KOPT-K1 (cell line): Measurements from ENCODE around the gene AHR.
"Not testable (repeated sequence)": the region's sequence is repeated elsewhere in the genome, so short reads cannot be mapped to it uniquely, and the experiment has no call there.

Experiments used
- H3K27ac ChIP-seq: fragments of 200-600 bp; sonication (generic); 2 replicates; pipeline ENCODE4 v1.5.1; 2016; ENCODE audit warnings: antibody characterized with exemption, mild to moderate bottlenecking, low read depth, low read length; ENCODE audit not compliant: poor library complexity, severe bottlenecking
- H3K36me3 ChIP-seq: fragments of 200-600 bp; sonication (generic); 2 replicates; pipeline ENCODE4 v1.5.1; 2017; ENCODE audit warnings: antibody characterized with exemption, mild to moderate bottlenecking, low read length, moderate library complexity; ENCODE audit not compliant: insufficient read depth
- H3K9me3 ChIP-seq: fragments of 200-600 bp; sonication (generic); 2 replicates; pipeline ENCODE4 v1.5.1; 2017; ENCODE audit warnings: antibody characterized with exemption, low read length, mild to moderate bottlenecking; ENCODE audit not compliant: insufficient read depth, poor library complexity, severe bottlenecking

The AHR gene

DNA sequence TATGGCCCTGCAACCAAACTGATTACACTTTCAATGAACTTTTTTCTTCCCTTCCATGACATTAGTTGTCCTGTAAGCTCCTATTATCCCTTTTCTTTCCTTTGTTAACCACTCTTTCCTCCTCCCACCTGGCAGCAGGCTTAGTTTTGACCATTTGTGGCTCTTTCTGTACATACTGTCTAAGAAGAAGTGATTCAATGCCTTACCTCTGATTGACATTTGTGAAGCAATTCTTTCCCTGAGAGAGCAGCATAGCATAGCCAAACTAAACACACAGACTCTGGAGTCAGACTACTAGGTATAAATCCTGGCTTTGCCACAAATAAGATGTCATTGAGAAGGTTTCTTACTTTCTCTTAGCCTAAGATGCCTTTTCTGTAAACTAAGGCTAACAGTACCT is 48.9 kb downstream of the AHR start:
- H3K9me3 ChIP-seq = no peaks in the 10 kb centered on the region
- H3K36me3 ChIP-seq = no peaks in the 10 kb centered on the region
- no peak overlapping the region for H3K27ac ChIP-seq

GRCh38 chr7:17348932-17349331 is 50.5 kb downstream of the AHR start:
- not testable (repeated sequence) for H3K36me3 ChIP-seq, H3K27ac ChIP-seq, H3K9me3 ChIP-seq

DNA sequence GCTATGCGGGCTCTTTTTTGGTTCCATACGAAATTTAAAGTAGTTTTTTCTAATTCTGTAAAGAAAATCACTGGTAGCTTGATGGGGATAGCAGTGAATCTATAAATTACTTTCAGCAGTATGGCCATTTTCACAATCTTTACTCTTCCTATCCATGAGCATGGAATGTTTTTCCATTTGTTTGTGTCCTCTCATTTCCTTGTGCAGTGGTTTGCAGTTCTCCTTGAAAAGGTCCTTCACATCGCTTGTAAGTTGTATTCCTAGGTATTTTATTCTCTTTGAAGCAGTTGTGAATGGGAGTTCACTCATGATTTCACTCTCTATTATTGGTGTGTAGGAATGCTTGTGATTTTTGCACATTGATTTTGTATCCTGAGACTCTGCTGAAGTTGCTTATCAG is 51.9 kb downstream of the AHR start:
- H3K27ac ChIP-seq, H3K9me3 ChIP-seq, H3K36me3 ChIP-seq: not testable (repeated sequence)

GRCh38 chr7:17353650-17354419 is 55.4 kb downstream of the AHR start:
- not testable (repeated sequence) for H3K9me3 ChIP-seq, H3K27ac ChIP-seq, H3K36me3 ChIP-seq

DNA sequence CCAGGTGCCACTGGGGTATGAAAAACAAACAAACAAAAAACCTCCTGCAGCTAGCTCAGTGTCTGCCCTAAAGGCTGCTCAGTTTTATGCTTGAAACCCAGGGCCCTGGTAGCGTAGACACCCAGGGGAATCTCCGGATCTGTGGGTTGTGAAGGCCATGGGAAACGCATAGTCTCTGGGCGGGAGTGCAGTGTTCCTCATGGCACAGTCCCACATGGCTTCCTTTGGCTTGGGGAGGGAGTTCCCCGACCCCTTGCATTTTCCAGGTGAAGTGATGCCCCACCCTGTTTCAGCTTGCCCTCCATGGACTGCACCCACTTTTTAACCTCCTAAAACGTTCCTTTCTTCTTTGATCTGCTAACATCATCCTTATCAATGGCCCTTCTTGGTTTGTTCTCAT is 56.0 kb downstream of the AHR start:
- H3K27ac ChIP-seq = no peak overlapping the region
- H3K36me3 ChIP-seq = no peaks in the 10 kb centered on the region
- no peaks in the 10 kb centered on the region for H3K9me3 ChIP-seq

GRCh38 chr7:17355050-17355449 is 56.6 kb downstream of the AHR start:
- H3K9me3 ChIP-seq = no peaks in the 10 kb centered on the region
- H3K27ac ChIP-seq = no peak overlapping the region
- H3K36me3 ChIP-seq = no peaks in the 10 kb centered on the region

DNA sequence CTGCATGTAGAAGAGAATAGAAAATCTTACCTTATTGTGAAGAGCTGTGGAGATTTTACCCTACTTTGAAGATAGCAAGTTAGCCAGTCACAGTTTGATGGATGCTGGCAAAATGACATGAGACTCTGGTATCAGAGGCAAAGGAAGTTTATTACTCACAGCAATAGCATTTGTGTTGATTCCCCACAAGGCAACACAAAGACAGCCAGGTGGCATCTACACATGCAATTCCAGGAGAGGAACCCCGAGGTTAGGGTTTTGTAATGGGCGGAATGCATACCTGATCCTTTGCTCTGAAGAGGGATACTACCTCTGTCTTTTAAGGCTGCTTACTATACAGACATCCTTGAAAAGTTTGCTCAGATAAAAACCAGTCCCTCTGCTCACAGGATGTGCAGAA is 59.5 kb downstream of the AHR start:
- Histone ChIP-seq H3K9me3 (peaks cover 5% of the 10 kb centered on the region), H3K36me3 (no peaks in the 10 kb centered on the region)

GRCh38 chr7:17359610-17360009 is 61.2 kb downstream of the AHR start:
- Histone ChIP-seq H3K27ac (no peak overlapping the region), H3K9me3 (peaks cover 5% of the 10 kb centered on the region), H3K36me3 (no peaks in the 10 kb centered on the region)

More for the DNA sequence above, 59.5 kb downstream of the AHR start:
- H3K27ac ChIP-seq = no peak overlapping the region

DNA sequence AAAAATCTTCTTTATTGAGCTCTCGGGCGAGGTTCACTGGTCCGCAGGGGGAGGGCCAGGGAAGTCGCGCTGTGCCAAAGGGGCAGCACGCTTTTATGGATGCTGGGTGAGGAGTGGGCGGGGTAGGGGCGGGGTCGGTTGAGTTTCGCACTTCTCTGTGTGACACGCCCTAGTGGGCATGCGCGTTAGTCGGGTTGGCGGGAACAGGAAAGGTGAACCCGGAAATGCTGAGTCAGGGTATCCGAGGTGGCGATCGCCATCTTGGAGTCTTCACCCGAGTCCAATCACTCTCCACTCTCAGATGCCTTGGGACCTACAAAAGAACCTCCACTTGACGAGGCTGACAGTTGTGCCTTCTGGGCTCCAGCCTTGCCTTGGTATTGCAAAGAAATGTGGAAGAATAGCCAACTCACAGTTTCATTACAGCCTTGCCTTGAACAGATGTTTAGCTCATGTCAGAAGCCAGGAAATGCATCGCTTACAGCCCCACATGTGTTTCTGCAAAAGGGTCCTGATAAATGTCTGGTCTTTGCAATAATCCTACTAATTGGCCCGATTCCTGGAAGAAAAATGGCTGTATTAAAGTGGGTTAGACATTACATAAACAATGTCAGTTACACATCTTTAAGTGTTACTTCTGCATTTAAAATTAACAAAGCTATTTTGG is 64.1 kb downstream of the AHR start:
- Histone ChIP-seq H3K27ac (no peak overlapping the region), H3K9me3 (peaks cover 5% of the 10 kb centered on the region), H3K36me3 (no peaks in the 10 kb centered on the region)

DNA sequence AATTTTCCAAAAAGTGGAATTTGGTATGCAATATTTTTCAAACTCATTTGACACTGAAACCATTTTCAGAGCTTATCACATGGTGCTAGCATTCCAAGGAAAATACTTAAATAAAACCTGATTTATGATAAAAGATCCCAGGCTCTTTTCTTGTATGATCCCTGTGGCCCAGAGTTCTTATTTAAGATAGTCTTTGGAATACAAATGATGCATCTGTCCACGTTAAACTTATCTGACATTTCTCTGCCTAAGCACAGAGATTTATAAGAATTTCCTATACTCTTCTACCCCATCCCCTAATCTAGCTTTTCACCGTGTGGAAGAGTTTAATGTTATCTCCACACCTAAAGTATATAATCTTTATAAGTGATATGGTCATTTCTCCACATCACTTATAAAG is 66.2 kb downstream of the AHR start:
- H3K36me3 ChIP-seq = no peaks in the 10 kb centered on the region
- H3K9me3 ChIP-seq = peaks cover 5% of the 10 kb centered on the region
- no peak overlapping the region for H3K27ac ChIP-seq

- no peak overlapping the region for H3K27ac ChIP-seq
- H3K36me3 ChIP-seq = no peaks in the 10 kb centered on the region
- H3K9me3 ChIP-seq = peaks cover 5% of the 10 kb centered on the region
These were observed 67.3 kb downstream of the AHR start for GRCh38 chr7:17365775-17366174.

DNA sequence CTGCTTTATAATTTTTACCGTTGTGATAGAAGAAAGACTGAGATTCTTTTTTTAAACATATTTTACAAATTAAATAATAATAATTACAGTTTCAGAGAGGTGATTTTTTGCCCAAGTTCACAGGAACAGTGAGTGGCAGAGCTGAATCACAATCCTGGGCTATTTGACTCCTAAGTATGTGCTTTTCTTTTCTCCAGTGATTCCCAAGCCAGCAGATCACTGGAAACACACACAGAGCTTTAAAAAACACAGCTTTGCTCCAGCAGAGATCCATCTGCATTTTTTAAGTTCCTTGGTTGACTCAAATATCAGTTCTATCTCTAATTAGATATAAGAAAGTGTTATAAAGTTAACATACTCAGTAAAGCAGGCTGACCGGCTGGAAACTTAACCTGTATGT is 69.0 kb downstream of the AHR start:
- Histone ChIP-seq H3K27ac (no peak overlapping the region), H3K9me3 (no peaks in the 10 kb centered on the region), H3K36me3 (no peaks in the 10 kb centered on the region)

DNA sequence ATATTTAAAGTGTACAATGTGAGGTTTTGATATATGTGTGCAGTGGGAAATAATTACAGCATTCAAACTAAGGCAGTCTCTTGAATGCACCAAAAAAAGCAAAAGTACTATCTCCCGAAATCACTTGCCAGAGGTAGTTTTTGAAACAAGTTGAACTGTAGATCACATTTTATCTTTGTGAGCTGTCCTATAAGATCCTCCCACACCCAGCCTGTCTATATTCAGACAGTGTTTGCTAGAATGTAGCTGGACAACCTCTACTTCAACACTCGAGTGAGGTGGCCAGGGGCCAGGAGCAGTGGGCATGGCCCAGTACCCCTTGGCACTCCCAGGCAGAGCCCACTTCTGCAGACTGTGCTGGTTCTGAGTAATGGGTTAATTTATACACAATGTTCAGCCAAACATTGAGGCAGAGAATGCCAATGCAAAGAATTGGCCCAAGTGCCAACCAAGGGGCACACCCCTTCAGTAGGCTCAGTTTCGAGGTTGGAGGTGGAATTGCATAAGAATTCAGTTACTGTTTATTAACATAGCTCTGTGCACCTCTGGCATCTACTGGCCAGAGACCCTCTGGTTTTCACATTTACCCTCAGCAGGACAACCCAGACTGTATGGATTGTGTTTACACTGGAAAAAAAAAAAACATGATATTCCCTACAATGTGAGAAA is 70.5 kb downstream of the AHR start:
- H3K9me3 ChIP-seq = no peaks in the 10 kb centered on the region
- no peaks in the 10 kb centered on the region for H3K36me3 ChIP-seq
- no peak overlapping the region for H3K27ac ChIP-seq

- no peaks in the 10 kb centered on the region for H3K9me3 ChIP-seq
- H3K27ac ChIP-seq = no peak overlapping the region
- no peaks in the 10 kb centered on the region for H3K36me3 ChIP-seq
These were observed 71.4 kb downstream of the AHR start for GRCh38 chr7:17369691-17370426.

GRCh38 chr7:17370901-17371585 is 72.6 kb downstream of the AHR start:
- Histone ChIP-seq H3K36me3 (no peaks in the 10 kb centered on the region), H3K9me3 (no peaks in the 10 kb centered on the region), H3K27ac (no peak overlapping the region)
